ENCODE data around the gene P2RX2.

P2RX2 gene

GRCh38 chr12:132641811-132642650 lies 23.5 kb downstream of the P2RX2 start:
- DNase-seq: no peak

GRCh38 chr12:132642846-132643835 lies 24.6 kb downstream of the P2RX2 start:
- no peak for DNase-seq

- no peak for DNase-seq
These were observed 28.3 kb downstream of the P2RX2 start for GRCh38 chr12:132646850-132647249.

- DNase-seq: no peak
These were observed 29.3 kb downstream of the P2RX2 start for GRCh38 chr12:132647858-132648257.

- no peak for DNase-seq
These were observed 30.1 kb downstream of the P2RX2 start for GRCh38 chr12:132648616-132649225.

DNA sequence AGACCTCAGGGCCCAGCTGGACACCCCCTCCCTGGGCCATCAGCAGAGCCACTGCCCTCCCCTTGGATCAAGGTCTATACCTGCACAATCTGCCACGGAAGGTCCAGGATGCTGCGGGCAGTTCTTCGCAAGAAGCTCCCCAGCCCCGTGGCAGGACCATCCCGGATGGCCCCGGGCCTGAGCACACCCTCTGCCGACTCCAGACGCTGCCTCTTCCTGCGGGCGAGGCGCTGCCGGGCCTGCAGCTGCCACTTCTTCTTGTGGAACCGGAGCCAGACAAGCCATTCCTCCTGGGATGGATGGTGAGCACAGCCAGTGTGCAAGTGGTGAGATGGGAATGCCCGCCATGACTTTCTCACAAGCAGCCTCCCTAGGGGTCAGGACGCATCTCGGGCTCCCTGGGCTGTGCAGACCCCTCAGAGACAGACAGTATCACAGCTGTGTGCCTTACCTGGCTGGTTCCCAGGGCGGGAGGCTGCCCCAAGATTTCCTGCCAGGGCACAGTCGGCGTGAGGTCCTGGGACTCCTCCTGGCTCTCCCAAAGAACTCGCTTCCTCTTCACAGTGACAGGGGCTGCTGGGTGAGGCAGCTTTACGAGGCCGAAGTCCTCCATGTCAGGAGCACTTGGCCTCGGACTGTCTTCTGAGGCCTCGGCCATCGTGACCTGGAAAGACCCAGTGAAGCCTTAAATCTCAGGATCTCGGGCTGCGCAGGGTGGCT lies 30.8 kb downstream of the P2RX2 start:
- DNase-seq: no peak

DNA sequence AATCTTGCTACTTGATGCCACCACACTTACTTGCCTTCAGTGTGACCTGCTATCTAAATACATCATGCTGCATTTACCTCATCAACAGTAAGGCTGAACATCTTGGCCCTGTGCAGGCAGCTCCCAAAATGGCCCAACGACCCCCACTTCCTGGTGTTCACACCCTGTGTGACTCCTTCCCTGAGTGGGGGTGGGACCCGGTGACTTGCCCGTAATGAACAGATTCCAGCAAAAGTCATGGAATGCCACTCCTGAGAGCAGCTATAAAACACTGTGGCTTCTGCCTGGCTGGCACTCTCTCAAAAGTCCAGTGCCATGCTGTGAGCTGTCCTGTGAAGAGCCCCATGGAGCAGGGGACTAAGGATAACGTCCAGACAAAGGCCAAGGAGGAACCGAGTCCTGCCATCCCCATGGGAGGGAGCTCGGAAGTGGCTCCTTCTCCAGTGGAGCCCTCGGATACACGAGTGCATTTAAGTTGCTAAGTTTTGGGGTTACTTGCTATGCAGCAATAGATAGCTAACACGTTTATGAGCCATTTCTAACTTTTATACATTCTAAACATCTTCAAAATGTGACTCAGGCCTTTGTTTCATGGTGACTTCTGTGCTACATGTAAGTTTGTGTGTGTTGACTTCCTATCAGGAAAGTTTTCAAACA lies 33.0 kb downstream of the P2RX2 start:
- DNase-seq: no peak

- DNase-seq: no peak
These were observed 35.2 kb downstream of the P2RX2 start for GRCh38 chr12:132653567-132654290.

GRCh38 chr12:132657004-132657727 lies 38.6 kb downstream of the P2RX2 start:
- DNase-seq: no peak

- no peak for DNase-seq
These were observed 39.7 kb downstream of the P2RX2 start for GRCh38 chr12:132658149-132658894.

- DNase-seq: no peak
These were observed 40.6 kb downstream of the P2RX2 start for GRCh38 chr12:132659146-132659545.

DNA sequence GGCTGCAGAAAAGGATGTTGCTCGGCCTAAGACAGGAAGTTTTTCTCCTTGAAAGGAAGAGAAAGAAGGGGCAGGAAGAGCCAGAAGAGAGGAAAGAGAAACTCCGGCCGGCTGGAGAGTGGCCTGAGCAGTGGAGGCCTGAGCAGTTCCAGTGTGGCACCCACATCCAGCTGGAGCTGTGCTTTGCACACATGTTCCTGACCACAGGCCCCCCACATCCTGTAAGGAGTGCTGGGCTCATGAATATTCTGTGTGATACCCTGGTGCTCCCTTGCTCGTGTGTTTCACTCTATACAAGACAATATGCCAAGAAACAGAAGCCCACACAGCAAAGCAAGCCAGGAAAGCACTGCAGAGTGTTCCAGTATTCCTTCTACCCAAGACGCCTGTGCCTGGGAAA lies 41.5 kb downstream of the P2RX2 start:
- no peak for DNase-seq

DNA sequence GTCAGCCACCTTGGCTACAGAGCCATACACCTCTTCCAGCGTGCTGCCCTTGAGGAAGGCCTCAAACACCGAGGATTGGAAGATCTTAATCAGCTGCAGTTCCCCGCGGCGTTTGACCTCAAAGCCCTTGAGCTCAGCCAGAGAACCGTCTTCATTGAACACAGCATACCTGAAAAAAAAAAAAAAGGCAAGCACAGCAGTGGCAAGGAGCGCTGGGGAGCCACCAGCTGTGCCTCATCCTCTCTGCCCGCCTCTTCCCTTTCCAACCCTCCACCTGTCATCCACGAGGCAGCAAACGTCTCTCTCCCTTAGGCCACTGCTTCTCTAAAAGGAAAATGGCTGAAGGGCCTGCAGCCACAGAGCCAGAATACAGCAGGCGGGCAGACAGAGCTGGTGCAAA lies 42.4 kb downstream of the P2RX2 start:
- no peak for DNase-seq

DNA sequence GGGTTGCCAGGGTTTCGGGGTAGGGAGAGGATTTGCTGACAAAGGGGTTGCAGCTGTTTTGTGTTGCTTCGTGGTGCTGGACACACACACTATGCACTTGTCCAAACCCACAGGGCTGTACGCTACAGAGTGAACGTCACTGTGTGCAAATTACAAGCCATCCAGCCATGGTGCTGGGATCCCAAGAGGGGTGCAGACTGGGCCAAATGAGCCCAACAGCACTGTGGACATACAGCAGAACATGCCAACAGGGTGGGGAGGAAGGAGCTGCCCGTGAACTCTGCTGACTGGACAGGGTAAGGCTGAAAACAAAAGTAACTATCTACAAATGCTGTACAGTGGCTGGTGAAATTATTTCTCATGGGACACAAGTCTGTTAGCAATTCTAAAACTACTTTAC lies 43.4 kb downstream of the P2RX2 start:
- no peak for DNase-seq

DNA sequence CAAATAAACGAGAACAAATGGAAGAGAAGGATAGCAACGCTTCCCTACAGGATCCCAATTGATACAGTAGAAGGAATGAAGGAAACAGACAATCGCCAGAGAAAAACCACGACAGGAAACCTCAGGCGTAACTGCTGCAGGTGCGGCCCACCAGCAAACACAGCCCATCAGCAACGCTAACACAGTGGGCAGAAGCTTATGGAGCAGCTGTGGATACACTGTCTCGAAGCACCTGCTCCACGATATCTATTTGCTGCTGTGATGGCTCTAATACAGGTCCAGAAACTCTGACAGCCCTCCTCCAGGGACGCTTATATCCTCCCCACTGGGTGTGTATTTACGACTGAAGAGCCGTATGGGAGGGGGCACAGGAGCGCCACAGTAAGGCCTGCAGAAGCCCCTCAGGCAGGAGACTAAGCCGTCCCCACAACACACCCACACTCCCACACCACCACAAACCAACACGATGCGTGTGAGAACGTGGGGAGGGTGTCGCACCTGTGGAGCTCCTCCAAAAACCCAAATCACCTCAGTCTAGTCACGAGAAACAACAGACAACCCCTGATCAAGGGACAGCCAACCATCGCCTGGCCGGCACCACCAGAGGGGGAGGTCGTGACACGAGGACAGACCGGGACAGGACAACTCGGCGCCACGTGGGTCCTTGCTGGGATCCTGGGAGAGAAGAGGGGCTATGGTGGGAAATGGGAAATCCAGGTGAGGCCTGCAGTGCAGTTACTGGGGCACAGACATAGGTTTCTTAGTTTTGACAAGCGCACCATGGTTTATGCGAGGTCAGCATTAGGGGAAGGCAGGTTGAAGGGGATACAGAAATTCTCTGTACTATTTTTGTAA lies 44.6 kb downstream of the P2RX2 start:
- no peak for DNase-seq

- DNase-seq: no peak
These were observed 45.9 kb downstream of the P2RX2 start for GRCh38 chr12:132664206-132665148.

DNA sequence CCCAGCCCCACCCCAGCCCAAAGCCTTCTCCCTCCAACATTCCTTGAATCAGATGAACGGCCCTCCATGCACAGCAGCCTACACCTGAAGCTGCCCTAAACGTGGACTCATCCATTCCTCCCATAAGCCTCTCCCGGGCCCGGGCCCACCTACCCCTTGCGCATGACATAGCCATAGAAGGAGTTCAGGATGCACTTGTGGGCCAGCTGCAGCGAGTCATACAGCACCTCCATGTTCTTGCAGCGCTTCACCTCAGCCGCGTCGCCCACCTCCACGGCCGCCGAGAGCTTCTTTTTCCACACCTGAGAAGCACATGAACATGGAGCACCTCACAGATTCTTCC lies 46.5 kb downstream of the P2RX2 start:
- no peak for DNase-seq

- DNase-seq: no peak
These were observed 47.2 kb downstream of the P2RX2 start for GRCh38 chr12:132665794-132666193.

Data from NCI-H1694 (cell line).